ENCODE results near the gene LPIN2. TPM values are rescaled to one million over a fixed set of nuclear protein-coding genes. Genes with fewer than 3 reads are reported as not detected.

Gene LPIN2
- polyA plus RNA-seq, 1 donor (not counting 4 experiments of a cell fraction or from before 2014, with no cell fraction given) = 3.9 TPM

- H3K27me3 ChIP-seq (ENCODE audit: control insufficient read depth, extremely low read depth, insufficient read depth, low read length) = no peaks in the 10 kb centered on the region
- no peak overlapping the region for H3K4me3 ChIP-seq (ENCODE audit: control insufficient read depth in 2 of 3, extremely low read depth in 1 of 3, insufficient read depth in 2 of 3, low read depth in 1 of 3, low read length in 3 of 3)
- FAIRE-seq (no peak), DNase-seq (ENCODE audit: low read depth, low spot score) (no peak)
- H3K27ac ChIP-seq (ENCODE audit: control insufficient read depth, insufficient read depth, low read length) = no peak overlapping the region
- no peaks in the 10 kb centered on the region for H4K20me1 ChIP-seq (ENCODE audit: control insufficient read depth, extremely low read depth, insufficient read depth, low read length)
- H3K79me2 ChIP-seq (ENCODE audit: control insufficient read depth, insufficient read depth, low read length) = no peaks in the 10 kb centered on the region
- no peak overlapping the region for H2AFZ ChIP-seq (ENCODE audit: control insufficient read depth, low read length)
- no peak overlapping the region for H3K9ac ChIP-seq (ENCODE audit: control insufficient read depth, extremely low read depth, insufficient read depth, low read length)
- no peaks in the 10 kb centered on the region for H3K36me3 ChIP-seq (ENCODE audit: control insufficient read depth in 2 of 2, extremely low read depth in 1 of 2, insufficient read depth in 2 of 2, low read length in 2 of 2)
- H3K9me1 ChIP-seq (ENCODE audit: control insufficient read depth, extremely low read depth, insufficient read depth, low read length) = no peaks in the 10 kb centered on the region
- TF ChIP-seq CTCF (optimal IDR thresholded peaks at IDR 0.05 in 1 of 3, IDR thresholded peaks at IDR 0.05 in 1 of 3, conservative IDR thresholded peaks at IDR 0.05 in 1 of 3; ENCODE audit: extremely low read depth in 1 of 3, insufficient read depth in 2 of 3, low read length in 3 of 3) (no peak), EZH2 (IDR thresholded peaks at IDR 0.05; ENCODE audit: low read length) (no peak)
- dilution Hi-C loops (cut with MboI; ENCODE audit: extremely low pct_ligation_motif_present, low sequenced_read_pairs) = no loop called here
- no peak overlapping the region for H3K4me2 ChIP-seq (ENCODE audit: control insufficient read depth, extremely low read depth, insufficient read depth, low read depth, low read length)
- no peaks in the 10 kb centered on the region for H3K9me3 ChIP-seq (ENCODE audit: control insufficient read depth, low read depth, low read length)
- H3K4me1 ChIP-seq (ENCODE audit: control insufficient read depth, extremely low read depth, insufficient read depth, low read length) = no peaks in the 10 kb centered on the region
These were observed 47.1 kb downstream of the LPIN2 start for GRCh38 chr18:2965797-2966196.

GRCh38 chr18:2964361-2965010, 48.5 kb downstream of the LPIN2 start:
- no peaks in the 10 kb centered on the region for H3K9me1 ChIP-seq (ENCODE audit: control insufficient read depth, extremely low read depth, insufficient read depth, low read length)
- no peaks in the 10 kb centered on the region for H3K9me3 ChIP-seq (ENCODE audit: control insufficient read depth, low read depth, low read length)
- no peak for FAIRE-seq
- no peak overlapping the region for H3K9ac ChIP-seq (ENCODE audit: control insufficient read depth, extremely low read depth, insufficient read depth, low read length)
- dilution Hi-C loops (cut with MboI; ENCODE audit: extremely low pct_ligation_motif_present, low sequenced_read_pairs) = no loop called here
- H4K20me1 ChIP-seq (ENCODE audit: control insufficient read depth, extremely low read depth, insufficient read depth, low read length) = no peaks in the 10 kb centered on the region
- H3K27ac ChIP-seq (ENCODE audit: control insufficient read depth, insufficient read depth, low read length) = no peak overlapping the region
- no peaks in the 10 kb centered on the region for H3K36me3 ChIP-seq (ENCODE audit: control insufficient read depth in 2 of 2, extremely low read depth in 1 of 2, insufficient read depth in 2 of 2, low read length in 2 of 2)
- H3K4me3 ChIP-seq (ENCODE audit: control insufficient read depth in 2 of 3, extremely low read depth in 1 of 3, insufficient read depth in 2 of 3, low read depth in 1 of 3, low read length in 3 of 3) = no peak overlapping the region
- TF ChIP-seq EZH2 (IDR thresholded peaks at IDR 0.05; ENCODE audit: low read length) (no peak), CTCF (optimal IDR thresholded peaks at IDR 0.05 in 1 of 3, IDR thresholded peaks at IDR 0.05 in 1 of 3, conservative IDR thresholded peaks at IDR 0.05 in 1 of 3; ENCODE audit: extremely low read depth in 1 of 3, insufficient read depth in 2 of 3, low read length in 3 of 3) (no peak)
- H2AFZ ChIP-seq (ENCODE audit: control insufficient read depth, low read length) = no peak overlapping the region
- H3K79me2 ChIP-seq (ENCODE audit: control insufficient read depth, insufficient read depth, low read length) = no peaks in the 10 kb centered on the region
- H3K4me2 ChIP-seq (ENCODE audit: control insufficient read depth, extremely low read depth, insufficient read depth, low read depth, low read length) = no peak overlapping the region
- no peaks in the 10 kb centered on the region for H3K27me3 ChIP-seq (ENCODE audit: control insufficient read depth, extremely low read depth, insufficient read depth, low read length)
- no peaks in the 10 kb centered on the region for H3K4me1 ChIP-seq (ENCODE audit: control insufficient read depth, extremely low read depth, insufficient read depth, low read length)
- DNase-seq (ENCODE audit: low read depth, low spot score) = no peak

Small RNA genes within 50 kb of the gene (small RNA-seq; reads per million reads assigned to genes)
- gene RF00156 (ENCODE audit: insufficient read length in 3 of 3, low read depth in 3 of 3, low replicate concordance in 1 of 3) = 0 reads per million in 3 experiments

Other genes starting within 250 kb of the LPIN2 start
- 0.07 to 0.09 TPM (median 0.08 TPM) in 3 replicates for gene EMILIN2, start 166.1 kb downstream of the LPIN2 start, polyA plus RNA-seq
- 0.01 to 0.22 TPM (median 0.03 TPM) in 3 replicates for gene MYOM1, start 206.8 kb upstream of the LPIN2 start, polyA plus RNA-seq
- 526 to 759 TPM (median 536 TPM) in 3 replicates for gene MYL12A, start 234.7 kb upstream of the LPIN2 start, polyA plus RNA-seq
- 946 to 1,224 TPM (median 993 TPM) in 3 replicates for gene MYL12B, start 249.0 kb upstream of the LPIN2 start, polyA plus RNA-seq

All from keratinocyte (primary cell).